ENCODE data around the gene S100A11. TPM values are rescaled to one million over a fixed set of nuclear protein-coding genes. Genes with fewer than 3 reads are reported as not detected.

The S100A11 gene
- total RNA-seq, 1 experiment from 2014 or later, result 474 TPM

DNA sequence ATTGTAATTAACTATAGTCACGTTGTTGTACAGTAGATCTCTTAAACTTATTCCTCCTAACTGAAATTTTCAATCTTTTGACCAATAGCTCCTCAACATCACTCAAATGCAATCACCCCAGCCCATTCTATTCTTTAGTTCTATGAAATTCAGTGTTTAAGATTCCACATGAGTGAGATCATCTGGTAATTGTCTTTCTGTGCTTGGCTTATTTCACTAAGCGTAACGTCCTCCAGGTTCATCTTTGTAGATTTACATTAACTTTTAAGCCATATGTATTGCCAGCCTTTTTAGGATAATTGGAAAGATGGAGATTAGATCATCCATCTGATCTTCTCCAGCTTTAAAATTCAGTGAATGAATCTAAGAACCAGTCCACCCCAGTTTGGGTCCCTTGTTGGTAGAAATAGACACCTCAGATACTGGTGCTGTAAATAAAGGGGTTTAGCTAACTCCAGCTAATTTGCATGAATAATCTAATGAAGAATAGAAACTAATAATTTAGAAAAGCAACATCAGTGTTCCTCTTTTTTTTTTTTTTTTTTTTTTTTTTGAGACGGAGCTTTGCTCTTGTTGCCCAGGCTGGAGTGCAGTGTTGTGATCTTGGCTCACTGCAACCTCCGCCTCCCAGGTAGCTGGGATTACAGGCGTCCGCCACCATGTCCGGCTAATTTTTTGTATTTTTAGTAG lies 50.2 kb downstream of the S100A11 start:
- intact Hi-C loops (cut with micrococcal nuclease; ENCODE audit: unreplicated experiment) (no loop called here), in situ Hi-C loops (cut with HindIII; ENCODE audit: low pct_unique_long_range_greater_than_20kb, low sequenced_read_pairs) (no loop called here)
- no peaks in the 10 kb centered on the region for H3K9me3 ChIP-seq (ENCODE audit: control insufficient read depth, insufficient read depth, low read depth, low read length)
- no TSS peak for BruUV-seq (replicated peaks)
- TF ChIP-seq CTCF (IDR thresholded peaks at IDR 0.05) (no peak), SIN3A (IDR thresholded peaks at IDR 0.05; ENCODE audit: borderline replicate concordance, insufficient read depth, low read depth, low read length) (no peak), TCF7L2 (IDR thresholded peaks at IDR 0.05; ENCODE audit: low read depth, low read length) (no peak), POLR2AphosphoS5 (IDR thresholded peaks at IDR 0.05; ENCODE audit: low read depth, low read length) (no peak)
- TF ChIP-seq, protein P1, sequence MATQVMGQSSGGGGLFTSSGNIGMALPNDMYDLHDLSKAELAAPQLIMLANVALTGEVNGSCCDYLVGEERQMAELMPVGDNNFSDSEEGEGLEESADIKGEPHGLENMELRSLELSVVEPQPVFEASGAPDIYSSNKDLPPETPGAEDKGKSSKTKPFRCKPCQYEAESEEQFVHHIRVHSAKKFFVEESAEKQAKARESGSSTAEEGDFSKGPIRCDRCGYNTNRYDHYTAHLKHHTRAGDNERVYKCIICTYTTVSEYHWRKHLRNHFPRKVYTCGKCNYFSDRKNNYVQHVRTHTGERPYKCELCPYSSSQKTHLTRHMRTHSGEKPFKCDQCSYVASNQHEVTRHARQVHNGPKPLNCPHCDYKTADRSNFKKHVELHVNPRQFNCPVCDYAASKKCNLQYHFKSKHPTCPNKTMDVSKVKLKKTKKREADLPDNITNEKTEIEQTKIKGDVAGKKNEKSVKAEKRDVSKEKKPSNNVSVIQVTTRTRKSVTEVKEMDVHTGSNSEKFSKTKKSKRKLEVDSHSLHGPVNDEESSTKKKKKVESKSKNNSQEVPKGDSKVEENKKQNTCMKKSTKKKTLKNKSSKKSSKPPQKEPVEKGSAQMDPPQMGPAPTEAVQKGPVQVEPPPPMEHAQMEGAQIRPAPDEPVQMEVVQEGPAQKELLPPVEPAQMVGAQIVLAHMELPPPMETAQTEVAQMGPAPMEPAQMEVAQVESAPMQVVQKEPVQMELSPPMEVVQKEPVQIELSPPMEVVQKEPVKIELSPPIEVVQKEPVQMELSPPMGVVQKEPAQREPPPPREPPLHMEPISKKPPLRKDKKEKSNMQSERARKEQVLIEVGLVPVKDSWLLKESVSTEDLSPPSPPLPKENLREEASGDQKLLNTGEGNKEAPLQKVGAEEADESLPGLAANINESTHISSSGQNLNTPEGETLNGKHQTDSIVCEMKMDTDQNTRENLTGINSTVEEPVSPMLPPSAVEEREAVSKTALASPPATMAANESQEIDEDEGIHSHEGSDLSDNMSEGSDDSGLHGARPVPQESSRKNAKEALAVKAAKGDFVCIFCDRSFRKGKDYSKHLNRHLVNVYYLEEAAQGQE (IDR thresholded peaks at IDR 0.05; ENCODE audit: insufficient read depth in 1 of 2, low read depth in 2 of 2, low read length in 1 of 2), result no peak
- CTCF ChIA-PET, result no interaction called here
- ATAC-seq (no peak), DNase-seq (ENCODE audit: low read depth, low spot score) (no peak)
- POLR2A ChIA-PET, result interaction anchor here (0.5 to 2.0 kb wide), 7 partner anchors 8 to 687 kb away, joined by 3 to 17 read pairs (median 7); no protein-coding TSS in a partner anchor
- H3K27me3 ChIP-seq (ENCODE audit: control insufficient read depth, insufficient read depth, low read length), result no peaks in the 10 kb centered on the region
- no peak overlapping the region for H3K4me3 ChIP-seq (ENCODE audit: low read depth in 2 of 2, low read length in 2 of 2)
- H3K36me3 ChIP-seq (ENCODE audit: control insufficient read depth, insufficient read depth, low read length), result peaks cover 52% of the 10 kb centered on the region
- H3K4me1 ChIP-seq (ENCODE audit: control insufficient read depth, insufficient read depth, low read length), result peaks cover 92% of the 10 kb centered on the region
- peak overlapping the region; percentile 99 for H3K27ac ChIP-seq (ENCODE audit: low read length)

DNA sequence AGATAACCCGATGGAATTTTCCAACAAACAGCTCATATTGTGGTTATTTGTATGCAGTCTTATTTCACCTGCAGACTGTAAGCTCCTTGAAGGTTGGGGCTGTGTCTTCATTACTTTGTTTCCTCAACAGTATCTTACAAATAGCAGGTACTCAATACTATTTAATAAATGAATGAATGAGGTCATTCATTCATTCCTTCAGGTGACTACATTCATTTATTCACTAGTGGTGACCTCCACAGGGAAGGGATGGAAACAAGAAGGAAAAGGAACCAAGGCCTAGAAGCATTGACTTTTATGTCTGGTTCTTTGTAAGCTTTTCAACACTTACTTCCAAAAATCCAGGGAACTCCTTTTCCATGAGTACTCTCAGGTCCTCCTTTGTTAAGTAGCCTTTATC lies 51.0 kb downstream of the S100A11 start:
- Histone ChIP-seq H3K4me3 (ENCODE audit: low read depth in 2 of 2, low read length in 2 of 2) (no peak overlapping the region), H3K4me1 (ENCODE audit: control insufficient read depth, insufficient read depth, low read length) (peaks cover 100% of the 10 kb centered on the region), H3K9me3 (ENCODE audit: control insufficient read depth, insufficient read depth, low read depth, low read length) (no peaks in the 10 kb centered on the region), H3K27ac (ENCODE audit: low read length) (peak overlapping the region; percentile 99), H3K36me3 (ENCODE audit: control insufficient read depth, insufficient read depth, low read length) (peaks cover 52% of the 10 kb centered on the region), H3K27me3 (ENCODE audit: control insufficient read depth, insufficient read depth, low read length) (no peaks in the 10 kb centered on the region)
- in situ Hi-C loops (cut with HindIII; ENCODE audit: low pct_unique_long_range_greater_than_20kb, low sequenced_read_pairs) (no loop called here), intact Hi-C loops (cut with micrococcal nuclease; ENCODE audit: unreplicated experiment) (no loop called here)
- no TSS peak for BruUV-seq (replicated peaks)
- ATAC-seq (no peak), DNase-seq (ENCODE audit: low read depth, low spot score) (no peak)
- ChIA-PET CTCF (no interaction called here), POLR2A (interaction anchor here (0.5 to 2.0 kb wide), 4 partner anchors 17 to 1830 kb away, joined by 3 to 5 read pairs (median 4); no protein-coding TSS in a partner anchor)
- TF ChIP-seq CTCF (IDR thresholded peaks at IDR 0.05) (no peak), SIN3A (IDR thresholded peaks at IDR 0.05; ENCODE audit: borderline replicate concordance, insufficient read depth, low read depth, low read length) (no peak), POLR2AphosphoS5 (IDR thresholded peaks at IDR 0.05; ENCODE audit: low read depth, low read length) (no peak), TCF7L2 (IDR thresholded peaks at IDR 0.05; ENCODE audit: low read depth, low read length) (no peak)
- TF ChIP-seq, protein P1 (IDR thresholded peaks at IDR 0.05; ENCODE audit: insufficient read depth in 1 of 2, low read depth in 2 of 2, low read length in 1 of 2), result no peak
